ENCODE measurements around the gene TBPL1.

Gene TBPL1

GRCh38 chr6:134010974-134011373 lies 58.0 kb downstream of the TBPL1 start:
- no peak for DNase-seq

- no peak for DNase-seq
Observed at GRCh38 chr6:134014588-134015137, 61.6 kb downstream of the TBPL1 start.

- DNase-seq, result no peak
Observed at GRCh38 chr6:134015719-134016557, 62.9 kb downstream of the TBPL1 start.

GRCh38 chr6:134016558-134016814 lies 63.5 kb downstream of the TBPL1 start:
- no peak for DNase-seq

- no peak for DNase-seq
Observed at GRCh38 chr6:134020071-134020470, 67.0 kb downstream of the TBPL1 start.

- no peak for DNase-seq
Observed at GRCh38 chr6:134020543-134020942, 67.5 kb downstream of the TBPL1 start.

- DNase-seq, result no peak
Observed at GRCh38 chr6:134020968-134021367, 67.9 kb downstream of the TBPL1 start.

DNA sequence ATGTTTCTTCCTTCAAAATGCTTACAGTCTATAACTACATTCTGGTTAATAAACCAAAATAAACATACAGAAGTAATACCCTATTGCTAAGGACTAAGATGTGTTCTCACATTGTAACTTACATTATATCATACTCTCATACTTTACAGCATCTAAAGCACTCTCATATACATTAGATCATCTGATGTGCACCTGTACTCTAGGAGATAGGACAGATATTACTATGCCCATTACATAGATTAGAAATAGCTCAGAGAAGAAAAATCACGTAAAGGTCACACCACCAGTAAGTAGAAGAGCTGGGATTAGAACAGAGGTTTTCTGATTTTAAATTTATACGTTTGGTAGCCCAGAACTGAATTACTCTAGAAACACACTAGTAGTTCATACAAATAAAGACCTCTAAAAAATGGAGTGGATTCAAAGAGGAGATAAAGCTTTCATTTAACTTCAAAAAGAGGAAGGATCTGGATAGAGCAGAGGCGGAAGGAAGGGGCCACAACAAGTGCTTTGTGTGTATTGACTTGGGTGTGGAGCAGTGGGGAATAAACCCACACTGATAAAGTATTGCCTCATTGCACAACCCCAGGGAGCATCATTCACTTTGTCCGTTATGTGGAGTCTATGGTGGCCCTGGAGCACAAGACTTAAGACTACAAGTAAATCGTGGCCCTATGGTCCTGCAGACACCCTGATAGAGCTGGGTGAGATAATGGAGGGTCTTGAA lies 68.5 kb downstream of the TBPL1 start:
- DNase-seq, result peak; percentile 91

DNA sequence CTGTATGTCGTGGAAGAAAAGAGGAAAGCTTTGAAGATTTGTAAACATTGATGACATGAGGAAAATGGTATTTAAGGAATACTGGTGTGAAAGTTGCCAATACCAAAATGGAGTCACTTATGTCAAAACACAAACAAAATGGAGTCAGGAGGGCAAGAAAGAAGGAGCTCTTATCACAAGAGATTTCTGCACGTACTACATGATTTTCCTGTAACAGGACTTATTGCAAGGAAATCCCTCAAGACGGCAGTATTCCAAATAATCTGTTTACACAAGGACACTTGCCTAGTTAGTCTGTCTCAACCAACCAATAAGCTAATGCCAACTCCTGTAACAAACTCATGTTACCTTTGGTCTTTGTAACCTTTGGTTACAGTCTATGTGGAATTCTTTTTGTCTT lies 69.6 kb downstream of the TBPL1 start:
- DNase-seq, result no peak

DNA sequence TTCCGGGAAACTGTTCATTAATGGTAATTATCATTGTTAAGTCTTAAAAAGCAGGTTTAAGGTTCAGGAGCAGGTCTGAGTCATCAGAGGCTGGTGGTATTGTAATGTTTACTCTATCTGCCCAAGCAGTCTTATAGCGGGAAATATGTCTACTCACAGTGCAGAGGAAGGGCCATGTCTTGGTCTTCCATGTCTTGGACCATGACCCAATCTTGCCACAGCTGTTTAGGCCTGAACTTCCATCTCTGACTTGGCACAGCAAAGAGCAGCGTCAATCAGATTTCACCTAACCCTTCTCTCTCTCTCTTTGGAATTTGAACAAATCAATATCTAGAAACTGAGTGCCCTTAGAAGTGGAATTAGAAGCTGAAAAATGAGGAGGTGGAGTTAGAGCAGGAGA lies 73.6 kb downstream of the TBPL1 start:
- DNase-seq, result no peak

GRCh38 chr6:134028438-134028837 lies 75.4 kb downstream of the TBPL1 start:
- no peak for DNase-seq

- DNase-seq, result no peak
Observed at GRCh38 chr6:134029495-134030455, 76.8 kb downstream of the TBPL1 start.

DNA sequence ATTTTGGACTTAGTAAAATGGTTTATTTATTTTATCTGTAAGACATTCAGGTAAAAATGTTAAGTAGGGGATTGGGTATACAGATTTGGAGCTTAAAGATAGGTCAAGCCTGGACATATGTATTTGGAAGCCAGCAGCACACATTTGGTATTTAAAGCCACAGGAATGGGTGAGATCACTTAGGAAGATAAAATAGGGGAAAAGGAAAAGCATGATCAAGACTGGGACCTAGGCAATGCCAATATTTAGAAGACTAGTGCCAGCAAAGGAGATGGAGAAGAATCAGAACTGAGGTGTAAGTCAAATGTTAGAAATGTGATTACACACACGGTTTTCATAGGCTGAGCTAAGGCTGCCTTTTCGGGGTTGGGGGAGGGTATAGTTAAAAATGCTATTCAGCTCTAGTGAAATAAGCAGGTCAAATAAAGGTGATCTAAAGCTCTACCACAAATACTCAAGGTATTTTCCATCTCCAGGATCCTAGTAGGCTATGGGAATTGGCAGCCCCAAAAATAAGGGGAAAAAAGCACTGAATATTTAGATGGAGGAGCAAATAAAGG lies 78.8 kb downstream of the TBPL1 start:
- DNase-seq, result no peak

- no peak for DNase-seq
Observed at GRCh38 chr6:134034478-134034877, 81.5 kb downstream of the TBPL1 start.

DNA sequence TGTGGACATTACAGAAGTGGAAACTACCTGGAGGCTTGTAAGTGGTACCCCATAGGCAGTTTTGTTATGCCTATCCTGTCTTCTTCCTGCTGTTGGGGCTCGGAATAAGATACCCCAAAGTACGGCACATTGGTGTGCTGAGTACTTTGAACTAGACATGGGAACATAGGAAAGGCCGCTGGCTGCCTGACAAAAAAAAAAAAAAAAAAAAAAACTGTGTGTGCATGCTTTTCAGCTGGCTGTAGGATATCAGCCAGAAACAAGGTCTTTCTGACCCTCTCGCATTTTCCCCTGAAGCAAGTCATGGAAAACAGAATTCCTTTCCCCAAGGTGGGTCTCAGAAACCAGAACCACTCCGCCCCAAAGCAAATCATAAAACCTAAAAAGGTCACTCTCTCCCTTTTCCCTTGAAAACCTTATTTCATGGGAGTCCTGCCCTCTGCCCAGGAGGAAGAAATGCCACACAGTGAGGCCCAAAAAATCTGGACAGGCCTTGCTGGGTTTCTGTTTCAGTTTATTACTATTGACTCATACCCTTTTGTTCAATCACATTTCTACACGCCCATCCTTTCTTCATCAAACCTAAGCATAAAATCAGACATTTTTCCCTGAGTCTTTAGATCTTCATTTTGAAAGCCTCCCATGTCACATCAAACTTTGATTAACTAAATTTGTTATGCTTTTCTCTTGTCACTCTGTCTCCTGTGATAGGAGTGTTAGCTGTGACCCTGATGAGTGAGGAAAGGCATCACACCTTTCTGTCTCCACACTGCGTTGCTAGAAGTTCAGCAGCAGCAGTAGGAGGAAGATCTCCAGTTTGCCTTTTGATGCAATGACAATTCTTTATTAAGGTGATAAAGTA lies 82.2 kb downstream of the TBPL1 start:
- DNase-seq, result no peak

DNA sequence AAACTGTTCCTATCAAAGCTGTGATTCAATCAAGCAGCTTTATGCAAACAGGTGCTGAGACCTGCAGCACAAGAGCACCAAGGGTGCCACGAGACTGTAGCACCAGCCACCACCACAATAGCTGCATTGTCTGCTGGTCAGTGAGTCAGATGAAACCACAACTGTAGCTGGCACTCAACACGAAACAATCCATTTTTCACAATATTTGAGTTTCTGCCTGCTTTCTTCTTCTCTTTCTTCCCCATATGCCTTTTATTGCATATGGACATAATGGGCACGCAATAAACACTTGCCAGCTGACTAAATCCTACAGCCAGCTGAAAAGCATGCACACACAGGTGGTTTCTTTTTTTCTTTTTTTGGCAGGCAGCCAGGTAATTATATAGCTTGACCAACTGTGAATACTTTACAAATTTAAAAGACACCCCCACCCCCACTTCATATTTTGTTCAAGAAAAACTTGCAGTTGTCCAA lies 82.8 kb downstream of the TBPL1 start:
- no peak for DNase-seq

DNA sequence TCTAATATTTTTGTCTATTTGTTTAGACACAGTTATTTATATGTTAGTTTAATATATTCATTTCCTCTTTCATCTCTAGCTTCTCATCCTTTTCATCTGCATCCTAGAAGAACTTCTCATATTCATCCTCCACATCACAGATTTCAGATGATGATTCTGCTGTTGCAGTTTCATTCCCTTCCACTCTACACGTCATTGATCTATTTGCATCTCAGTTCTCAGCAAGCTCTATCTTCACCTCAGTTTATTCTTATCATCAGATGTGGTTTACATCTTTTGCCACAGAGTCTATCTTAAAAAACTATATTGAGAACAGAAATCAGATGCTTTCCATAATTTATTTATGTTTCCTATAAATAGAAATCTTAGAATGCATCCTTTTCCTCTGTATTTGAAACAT lies 86.1 kb downstream of the TBPL1 start:
- no peak for DNase-seq
